ENCODE data around the gene AP5S1. TPM values are rescaled to one million over a fixed set of nuclear protein-coding genes. Genes with fewer than 3 reads are reported as not detected.

AP5S1 gene
- total RNA-seq, 1 donor from 2014 or later: 13.8 TPM

GRCh38 chr20:3803289-3803688, 17.1 kb upstream of the AP5S1 start:
- no peaks in the 10 kb centered on the region for H3K9me3 Mint-ChIP-seq
- H3K4me1 Mint-ChIP-seq: peaks cover 38% of the 10 kb centered on the region
- no peak for DNase-seq (ENCODE audit: low spot score in 2 of 2, unreplicated experiment in 2 of 2)
- TF ChIP-seq CTCF (IDR thresholded peaks at IDR 0.05; ENCODE audit: unreplicated experiment): no peak
- peaks cover 20% of the 10 kb centered on the region for H3K36me3 Mint-ChIP-seq
- H3K27me3 Mint-ChIP-seq (ENCODE audit: low read depth): no peaks in the 10 kb centered on the region
- no peak overlapping the region for H3K4me3 Mint-ChIP-seq
- no peak overlapping the region for H3K27ac Mint-ChIP-seq

- Mint-ChIP-seq H3K9me3 (no peaks in the 10 kb centered on the region), H3K4me1 (peaks cover 34% of the 10 kb centered on the region)
- DNase-seq (ENCODE audit: low spot score in 2 of 2, unreplicated experiment in 2 of 2): no peak
Observed at GRCh38 chr20:3803854-3804253, 16.5 kb upstream of the AP5S1 start.

GRCh38 chr20:3804254-3804751, 16.0 kb upstream of the AP5S1 start:
- Mint-ChIP-seq H3K9me3 (no peaks in the 10 kb centered on the region), H3K27me3 (ENCODE audit: low read depth) (no peaks in the 10 kb centered on the region), H3K36me3 (peaks cover 20% of the 10 kb centered on the region), H3K27ac (no peak overlapping the region), H3K4me1 (peaks cover 31% of the 10 kb centered on the region), H3K4me3 (no peak overlapping the region)
- TF ChIP-seq CTCF (IDR thresholded peaks at IDR 0.05; ENCODE audit: unreplicated experiment): no peak
- DNase-seq (ENCODE audit: low spot score in 2 of 2, unreplicated experiment in 2 of 2): no peak

More at GRCh38 chr20:3803854-3804253, 16.5 kb upstream of the AP5S1 start:
- Mint-ChIP-seq H3K27ac (no peak overlapping the region), H3K27me3 (ENCODE audit: low read depth) (no peaks in the 10 kb centered on the region), H3K36me3 (peaks cover 20% of the 10 kb centered on the region), H3K4me3 (no peak overlapping the region)
- TF ChIP-seq CTCF (IDR thresholded peaks at IDR 0.05; ENCODE audit: unreplicated experiment): no peak

GRCh38 chr20:3804781-3805180, 15.6 kb upstream of the AP5S1 start:
- Mint-ChIP-seq H3K4me3 (no peak overlapping the region), H3K27me3 (ENCODE audit: low read depth) (no peaks in the 10 kb centered on the region), H3K27ac (no peak overlapping the region), H3K36me3 (peaks cover 20% of the 10 kb centered on the region), H3K4me1 (peaks cover 26% of the 10 kb centered on the region), H3K9me3 (no peaks in the 10 kb centered on the region)
- no peak for TF ChIP-seq CTCF (IDR thresholded peaks at IDR 0.05; ENCODE audit: unreplicated experiment)
- DNase-seq (ENCODE audit: low spot score in 2 of 2, unreplicated experiment in 2 of 2): no peak

GRCh38 chr20:3808544-3808943, 11.8 kb upstream of the AP5S1 start:
- H3K27me3 Mint-ChIP-seq (ENCODE audit: low read depth): no peaks in the 10 kb centered on the region
- no peak for DNase-seq (ENCODE audit: low spot score in 2 of 2, unreplicated experiment in 2 of 2)
- H3K9me3 Mint-ChIP-seq: no peaks in the 10 kb centered on the region
- peaks cover 4% of the 10 kb centered on the region for H3K36me3 Mint-ChIP-seq
- peak overlapping the region; percentile 66 for H3K27ac Mint-ChIP-seq
- H3K4me3 Mint-ChIP-seq: no peak overlapping the region
- peaks cover 41% of the 10 kb centered on the region for H3K4me1 Mint-ChIP-seq
- TF ChIP-seq CTCF (IDR thresholded peaks at IDR 0.05; ENCODE audit: unreplicated experiment): no peak
